Lower lobe of right lung (tissue), 2 donors: ENCODE measurements around the gene UIMC1. TPM values are rescaled to one million over a fixed set of nuclear protein-coding genes. Genes with fewer than 3 reads are reported as not detected.

ENCODE experiments used
- ATAC-seq, 2 donors: fragments of 200-7000 bp; cut with Tn5 transposase; one replicate each; pipeline ENCODE4 v1.9.1; 2020 to 2022; ENCODE audit warnings: mild to moderate bottlenecking in 2 of 2, moderate library complexity in 2 of 2
- DNase-seq: peaks from one replicate; pipeline ENCODE4 v3.0.0-alpha.2; 2020
- H3K27ac ChIP-seq: fragments of 200-600 bp; one replicate; pipeline ENCODE4 v1.8.0; 2022
- H3K27me3 ChIP-seq: fragments of 200-600 bp; one replicate; pipeline ENCODE4 v1.8.0; 2022; ENCODE audit warnings: low read depth
- H3K36me3 ChIP-seq: fragments of 200-600 bp; one replicate; pipeline ENCODE4 v1.8.0; 2022; ENCODE audit warnings: mild to moderate bottlenecking
- H3K4me1 ChIP-seq: fragments of 200-600 bp; one replicate; pipeline ENCODE4 v1.8.0; 2022
- H3K4me3 ChIP-seq: fragments of 200-600 bp; one replicate; pipeline ENCODE4 v1.8.0; 2022; ENCODE audit warnings: mild to moderate bottlenecking
- H3K9me3 ChIP-seq: fragments of 200-600 bp; one replicate; pipeline ENCODE4 v1.8.0; 2022
- CTCF ChIP-seq: fragments of 200-600 bp; IDR thresholded peaks from one replicate; pipeline ENCODE4 v1.8.0; 2022; ENCODE audit warnings: antibody characterized with exemption, mild to moderate bottlenecking
- intact Hi-C: fragments of 100-400 bp; cut with DNase I; formaldehyde crosslinking; loops from one replicate; pipeline ENCODE4 v1.11.0; 2022
- total RNA-seq: library from RNA; stranded (reverse); fragmentation: NEBNext Ultra II Directional; extraction: Animal tissue kit (Norgen Biotek cat#: 25700); gene quantifications from one replicate; pipeline ENCODE4 v1.2.1, GENCODE V29; 2021
- donor health status: DM: no; HTN: yes; CAD: no; lungs with severe emphysema.

The UIMC1 gene
- total RNA-seq, 1 donor from 2014 or later: 39.1 TPM

DNA sequence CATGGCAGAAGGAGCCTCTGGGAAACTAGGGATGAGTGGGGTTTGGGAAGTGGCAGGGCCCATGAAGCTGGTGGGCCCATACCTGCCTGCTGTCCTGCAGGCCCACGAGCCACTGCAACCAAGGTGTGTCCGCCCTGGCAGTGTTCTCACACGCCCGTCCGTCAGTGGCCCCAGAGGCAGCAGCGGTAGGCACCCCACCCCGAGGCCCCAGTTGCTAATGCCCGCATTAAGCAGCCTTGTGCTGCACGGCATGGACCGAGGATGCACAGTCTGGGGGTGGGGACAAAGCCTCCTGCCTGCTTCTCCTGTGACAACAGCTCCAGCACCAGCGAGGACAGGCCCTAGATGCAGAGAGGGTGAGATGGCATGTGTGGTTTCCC, 148.7 kb downstream of the UIMC1 start:
- Histone ChIP-seq H3K27me3 (peaks cover 60% of the 10 kb centered on the region), H3K4me1 (no peaks in the 10 kb centered on the region), H3K9me3 (no peaks in the 10 kb centered on the region), H3K27ac (no peak overlapping the region), H3K36me3 (no peaks in the 10 kb centered on the region), H3K4me3 (no peak overlapping the region)
- TF ChIP-seq CTCF: no peak
- DNase-seq (no peak), ATAC-seq (no peak)
- intact Hi-C loops: no loop called here

DNA sequence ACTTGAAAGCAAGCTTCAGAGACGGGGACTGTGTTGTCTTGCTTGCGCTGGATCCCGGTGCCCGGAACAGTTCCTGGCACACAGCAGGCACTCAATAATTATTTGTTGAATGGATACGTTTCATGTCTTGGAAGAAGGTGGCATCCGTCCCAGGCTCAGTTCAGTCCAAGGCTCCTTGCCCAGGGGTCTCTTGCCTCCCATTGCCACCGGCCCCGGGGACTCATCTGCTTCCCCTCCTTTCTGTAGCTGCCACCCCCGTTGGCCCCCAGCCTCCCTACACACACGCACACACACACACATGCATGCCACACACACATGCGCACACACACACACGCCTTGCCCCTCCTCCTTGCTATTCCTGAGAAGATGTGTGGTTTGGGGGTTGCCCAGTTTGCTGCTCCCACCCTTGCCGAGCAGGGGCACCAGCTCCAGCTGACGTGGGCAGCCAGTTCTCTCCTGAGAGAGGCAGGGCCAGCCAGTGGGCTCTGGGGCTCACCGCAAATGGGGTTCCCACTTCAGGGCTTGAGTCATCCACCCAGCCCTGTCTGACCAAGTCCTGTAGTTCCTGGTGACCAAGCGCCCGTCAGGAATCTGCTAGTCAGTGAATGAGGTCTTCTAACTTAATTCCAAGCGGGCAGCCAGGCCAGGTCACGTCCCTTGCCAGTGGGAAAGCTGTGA, 149.2 kb downstream of the UIMC1 start:
- ATAC-seq (no peak), DNase-seq (no peak)
- no peaks in the 10 kb centered on the region for H3K9me3 ChIP-seq
- intact Hi-C loops: no loop called here
- H3K27ac ChIP-seq: no peak overlapping the region
- no peak overlapping the region for H3K4me3 ChIP-seq
- H3K36me3 ChIP-seq: no peaks in the 10 kb centered on the region
- H3K27me3 ChIP-seq: peaks cover 54% of the 10 kb centered on the region
- no peak for TF ChIP-seq CTCF
- H3K4me1 ChIP-seq: no peaks in the 10 kb centered on the region

DNA sequence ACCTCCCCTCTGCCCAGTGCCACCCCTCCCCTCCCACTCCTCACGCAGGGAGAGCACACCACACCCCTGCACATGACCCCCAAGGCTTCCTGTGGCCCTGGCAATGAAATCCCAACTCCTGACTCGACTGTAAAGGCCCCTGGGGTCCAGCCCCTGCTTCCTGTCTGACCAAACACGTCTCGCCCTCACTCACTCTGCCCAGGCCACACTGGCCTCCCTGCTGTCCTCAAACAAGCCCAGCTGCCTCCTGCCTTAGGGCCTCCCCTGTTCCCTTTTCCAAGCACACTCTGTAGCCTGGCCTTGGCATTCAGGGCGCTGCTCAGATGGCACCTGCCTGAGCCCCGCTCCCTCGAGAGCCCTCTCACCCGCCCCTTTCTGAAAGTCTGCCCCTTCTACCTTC, 149.8 kb downstream of the UIMC1 start:
- no peaks in the 10 kb centered on the region for H3K36me3 ChIP-seq
- H3K27me3 ChIP-seq: peaks cover 48% of the 10 kb centered on the region
- no peaks in the 10 kb centered on the region for H3K9me3 ChIP-seq
- DNase-seq: no peak
- no peak for TF ChIP-seq CTCF
- no peak for ATAC-seq
- H3K4me1 ChIP-seq: no peaks in the 10 kb centered on the region
- intact Hi-C loops: no loop called here
- H3K27ac ChIP-seq: no peak overlapping the region
- H3K4me3 ChIP-seq: no peak overlapping the region

- peaks cover 48% of the 10 kb centered on the region for H3K27me3 ChIP-seq
- no peak for TF ChIP-seq CTCF
Observed at GRCh38 chr5:176855598-176855997, 151.0 kb downstream of the UIMC1 start.

More at GRCh38 chr5:176855598-176855997, 151.0 kb downstream of the UIMC1 start:
- H3K27ac ChIP-seq: no peak overlapping the region
- DNase-seq: no peak
- H3K4me3 ChIP-seq: no peak overlapping the region
- intact Hi-C loops: no loop called here
- H3K4me1 ChIP-seq: no peaks in the 10 kb centered on the region
- no peaks in the 10 kb centered on the region for H3K9me3 ChIP-seq
- ATAC-seq: no peak
- no peaks in the 10 kb centered on the region for H3K36me3 ChIP-seq

Other genes with a start within 250 kb of the UIMC1 start
- gene UNC5A, start 196.2 kb downstream of the UIMC1 start, total RNA-seq: 0.21 TPM
- gene HK3, start 107.4 kb downstream of the UIMC1 start, total RNA-seq: 61.2 TPM
- gene ZNF346, start 15.9 kb upstream of the UIMC1 start, total RNA-seq: 13.9 TPM
- 59.7 TPM for gene FGFR4, start 80.1 kb upstream of the UIMC1 start, total RNA-seq
- gene NSD1, start 127.0 kb upstream of the UIMC1 start, total RNA-seq: 75.5 TPM